Measurements from ENCODE around the gene ACAD10.
"Not testable (repeated sequence)": the region's sequence is repeated elsewhere in the genome, so short reads cannot be mapped to it uniquely, and the experiment has no call there.

ACAD10 gene

DNA sequence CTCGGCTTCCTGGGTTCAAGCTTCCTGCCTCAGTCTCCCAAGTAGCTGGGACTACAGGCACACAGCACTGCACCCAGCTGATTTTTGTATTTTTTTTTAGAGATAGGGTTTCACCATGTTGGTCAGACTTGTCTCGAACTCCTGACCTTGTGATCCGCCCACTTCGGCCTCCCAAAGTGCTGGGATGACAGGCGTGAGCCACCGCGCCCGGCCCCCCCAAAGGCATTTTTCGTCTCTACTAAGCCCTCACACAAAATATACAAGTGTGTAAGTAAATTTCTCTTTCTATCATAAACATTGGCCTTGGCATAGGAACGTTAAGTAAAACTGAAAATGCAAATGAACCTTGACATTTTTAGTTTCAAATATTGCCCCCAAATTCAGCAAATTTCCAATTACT lies 2.1 kb downstream of the ACAD10 start:
- no peak for DNase-seq

DNA sequence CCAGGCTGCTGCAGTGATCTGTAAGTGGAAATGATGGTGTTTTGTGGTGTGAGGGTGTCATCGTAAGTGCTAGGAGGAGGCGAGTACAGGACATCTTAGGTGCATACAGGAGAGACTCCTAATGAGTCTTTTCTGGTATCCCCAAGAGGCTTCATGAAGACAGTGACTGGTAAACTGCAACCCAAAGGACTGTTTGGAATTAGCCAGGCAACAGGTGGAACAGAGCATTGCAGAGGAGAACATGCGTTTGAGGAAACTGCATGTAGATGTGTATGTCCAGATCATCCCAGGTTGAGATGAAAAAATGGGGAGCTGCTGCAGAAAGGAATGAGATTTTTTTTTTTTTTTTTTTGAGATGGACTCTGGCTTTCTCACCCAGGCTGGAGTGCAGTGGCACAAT lies 5.4 kb downstream of the ACAD10 start:
- no peak for DNase-seq

DNA sequence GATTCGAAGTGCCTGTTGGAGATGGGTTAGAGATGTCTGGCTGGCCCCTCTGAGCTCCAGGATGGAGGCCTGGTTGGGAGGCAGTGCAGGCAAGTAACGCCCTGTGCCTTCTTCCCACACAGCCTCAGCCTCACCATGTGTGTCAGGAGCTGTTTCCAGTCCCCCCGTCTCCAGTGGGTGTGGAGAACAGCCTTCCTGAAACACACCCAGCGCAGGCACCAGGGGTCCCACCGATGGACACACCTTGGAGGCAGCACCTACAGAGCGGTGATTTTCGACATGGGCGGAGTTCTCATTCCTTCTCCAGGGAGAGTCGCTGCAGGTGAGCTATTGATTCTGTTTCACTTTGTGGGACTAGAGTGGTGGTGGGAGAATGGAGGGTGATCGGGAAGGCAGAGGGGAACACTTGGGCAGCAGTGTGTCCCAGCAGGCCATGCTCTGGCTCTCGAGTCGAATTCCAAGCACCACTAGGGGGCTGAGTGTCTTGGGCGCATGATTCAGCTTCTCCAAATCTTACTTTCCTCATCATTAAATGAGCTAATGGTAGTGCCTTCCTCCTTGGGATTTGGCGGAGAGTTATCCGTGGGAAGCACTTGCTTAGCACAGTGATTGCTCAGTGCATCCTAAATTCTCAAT lies 6.8 kb downstream of the ACAD10 start:
- no peak for DNase-seq

DNA sequence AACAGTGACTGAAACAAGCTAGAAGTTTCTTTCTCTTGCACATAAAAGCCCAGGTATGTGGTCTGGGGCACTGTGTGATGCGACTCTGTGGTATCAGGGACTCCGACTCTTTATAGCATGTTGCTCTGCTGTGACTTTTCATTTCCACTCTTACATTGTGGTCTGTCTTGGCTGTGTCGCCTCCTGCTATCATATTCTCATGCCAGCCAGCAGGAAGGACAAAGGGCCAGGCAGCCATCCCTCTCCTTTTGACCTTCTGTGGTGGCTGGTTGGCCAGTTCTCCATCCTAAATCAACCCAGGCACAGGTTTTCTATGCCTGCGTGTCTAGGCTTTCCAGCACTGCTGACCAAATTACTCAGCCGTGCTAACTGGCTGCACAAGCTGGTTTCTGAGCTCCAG lies 8.0 kb downstream of the ACAD10 start:
- DNase-seq, result no peak

DNA sequence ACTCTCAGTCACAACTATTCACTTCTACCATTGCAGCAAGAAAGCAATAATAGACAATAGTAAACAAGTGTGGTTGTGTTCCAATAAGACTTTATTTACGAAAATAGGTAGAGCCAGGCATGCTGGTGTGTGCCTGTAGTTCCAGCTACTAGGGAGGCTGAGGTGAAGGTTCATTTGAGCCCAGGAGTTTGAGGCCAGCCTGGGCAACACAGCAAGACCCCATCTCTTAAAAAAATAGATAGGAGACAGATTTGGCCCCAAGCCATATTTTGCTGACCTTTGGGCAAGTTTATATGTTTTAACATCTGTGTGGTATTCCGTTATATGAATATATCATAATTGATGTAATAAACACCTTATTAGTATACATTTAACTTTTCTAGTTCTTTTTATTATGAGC lies 14.1 kb downstream of the ACAD10 start:
- no peak for DNase-seq

DNA sequence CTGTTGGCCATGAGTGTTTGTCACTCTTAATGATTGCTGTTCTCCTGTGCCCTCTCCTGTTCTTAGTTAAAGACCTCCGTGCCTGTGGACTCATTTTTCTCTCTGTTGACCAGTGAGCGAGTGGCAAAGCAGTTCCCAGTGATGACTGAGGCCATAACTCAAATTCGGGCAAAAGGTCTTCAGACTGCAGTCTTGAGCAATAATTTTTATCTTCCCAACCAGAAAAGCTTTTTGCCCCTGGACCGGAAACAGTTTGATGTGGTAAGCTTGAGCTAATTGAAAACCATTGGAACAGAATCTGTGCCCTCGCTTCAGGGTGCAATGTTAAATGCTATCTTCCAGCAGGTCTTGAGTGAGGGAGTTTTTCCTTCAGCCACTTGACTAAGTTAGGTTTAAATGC lies 19.8 kb downstream of the ACAD10 start:
- DNase-seq, result no peak

DNA sequence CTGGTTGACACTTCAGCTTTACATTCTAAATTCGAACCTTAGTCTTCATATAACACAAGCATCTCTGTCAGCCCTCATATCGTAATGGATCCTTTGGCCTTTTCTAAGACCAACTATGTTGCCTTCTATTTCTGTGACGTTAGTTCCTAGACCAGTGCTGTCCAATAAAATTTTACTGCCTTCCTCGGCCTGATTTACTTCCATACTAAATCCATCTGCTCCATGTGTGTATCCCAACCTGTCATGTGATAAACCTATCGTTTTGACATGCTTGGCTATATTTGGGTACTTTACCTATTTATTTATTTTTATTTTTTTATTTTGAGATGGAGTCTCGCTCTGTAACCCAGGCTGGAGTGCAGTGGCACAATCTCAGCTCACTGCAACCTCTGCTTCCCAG lies 20.3 kb downstream of the ACAD10 start:
- DNase-seq, result no peak

DNA sequence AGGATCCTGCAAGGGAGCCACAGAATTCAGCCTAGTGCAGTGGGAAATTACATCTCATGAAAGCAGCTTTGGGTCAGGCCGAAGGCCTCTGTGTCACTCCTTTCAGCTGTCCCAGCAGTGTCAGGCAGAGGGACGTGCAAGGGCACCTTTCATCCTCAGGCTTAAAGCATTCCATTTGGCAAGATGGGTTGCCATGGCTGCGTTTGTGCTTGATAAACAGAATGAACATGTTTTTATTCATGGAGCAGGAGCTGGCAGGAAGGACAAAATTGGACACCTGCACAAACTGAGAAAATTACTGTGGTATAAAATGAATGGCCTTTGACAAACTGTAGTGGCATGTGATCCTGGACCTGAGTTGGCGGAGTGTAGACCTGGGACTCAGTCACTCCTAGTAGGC lies 29.4 kb downstream of the ACAD10 start:
- DNase-seq, result no peak

DNA sequence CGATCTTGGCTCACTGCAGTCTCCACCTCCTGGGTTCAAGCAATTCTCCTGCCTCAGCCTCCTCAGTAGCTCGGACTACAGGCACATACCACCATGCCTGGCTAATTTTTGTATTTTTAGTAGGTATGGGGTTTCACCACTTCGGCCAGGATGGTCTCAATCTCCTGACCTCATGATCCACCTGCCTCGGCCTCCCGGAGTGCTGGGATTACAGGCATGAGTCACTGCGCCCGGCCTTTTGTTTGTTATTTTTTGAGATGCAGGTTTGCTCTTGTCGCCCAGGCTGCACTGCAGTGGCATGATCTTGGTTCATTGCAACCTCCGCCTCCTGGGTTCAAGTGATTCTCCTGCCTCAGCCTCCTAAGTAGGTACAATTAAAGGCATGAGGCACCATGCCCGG lies 33.5 kb downstream of the ACAD10 start:
- not testable (repeated sequence) for DNase-seq

DNA sequence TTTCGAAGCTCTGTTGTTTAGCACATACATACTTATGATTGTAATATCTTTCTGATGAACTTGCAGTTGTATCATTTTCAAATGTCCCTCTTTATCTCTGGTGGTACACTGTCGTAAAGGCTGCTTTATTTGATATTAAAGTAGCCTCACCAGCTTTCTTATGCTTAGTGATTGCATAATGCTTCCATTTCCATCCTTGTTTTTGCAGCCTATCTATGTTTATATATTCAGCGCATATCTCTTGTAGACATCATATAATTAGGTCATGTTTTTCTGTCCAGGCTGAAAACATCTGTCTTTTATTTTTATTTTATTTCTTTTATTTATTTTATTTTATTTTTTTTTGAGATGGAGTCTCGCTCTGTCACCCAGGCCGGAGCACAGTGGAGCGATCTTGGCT lies 34.6 kb downstream of the ACAD10 start:
- DNase-seq, result no peak

DNA sequence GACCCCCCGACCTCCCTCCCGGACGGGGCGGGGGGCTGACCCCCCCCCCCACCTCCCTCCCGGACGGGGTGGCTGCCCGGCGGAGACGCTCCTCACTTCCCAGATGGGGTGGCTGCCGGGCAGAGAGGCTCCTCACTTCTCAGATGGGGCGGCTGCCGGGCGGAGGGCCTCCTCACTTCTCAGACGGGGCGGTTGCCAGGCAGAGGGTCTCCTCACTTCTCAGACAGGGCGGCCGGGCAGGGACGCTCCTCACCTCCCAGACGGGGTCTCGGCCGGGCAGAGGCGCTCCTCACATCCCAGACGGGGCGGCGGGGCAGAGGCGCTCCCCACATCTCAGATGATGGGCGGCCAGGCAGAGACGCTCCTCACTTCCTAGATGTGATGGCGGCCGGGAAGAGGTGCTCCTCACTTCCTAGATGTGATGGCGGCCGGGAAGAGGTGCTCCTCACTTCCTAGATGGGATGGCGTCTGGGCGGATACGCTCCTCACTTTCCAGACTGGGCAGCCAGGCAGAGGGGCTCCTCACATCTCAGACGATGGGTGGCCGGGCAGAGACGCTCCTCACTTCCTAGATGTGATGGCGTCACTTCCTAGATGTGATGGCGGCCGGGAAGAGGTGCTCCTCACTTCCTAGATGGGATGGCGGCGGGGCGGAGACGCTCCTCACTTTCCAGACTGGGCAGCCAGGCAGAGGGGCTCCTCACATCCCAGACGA lies 38.0 kb downstream of the ACAD10 start:
- not testable (repeated sequence) for DNase-seq

DNA sequence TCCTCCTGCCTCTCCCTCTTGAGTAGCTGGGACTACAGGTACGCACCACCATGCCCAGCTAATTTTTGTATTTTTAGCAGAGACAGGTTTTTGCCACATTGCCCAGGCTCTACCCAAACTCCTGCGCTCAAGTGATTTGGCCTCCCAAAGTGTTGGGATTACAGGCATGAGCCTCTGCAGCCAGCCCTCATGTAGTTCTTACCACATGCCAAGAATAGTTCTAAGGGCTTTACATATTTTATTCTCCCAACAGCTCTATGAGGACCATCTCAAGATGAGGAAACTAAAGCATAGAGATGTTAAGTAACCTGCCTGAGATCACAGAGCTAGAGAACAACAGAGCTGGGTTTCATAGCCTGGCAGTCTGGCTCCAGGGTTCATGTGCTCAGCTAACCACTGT lies 42.9 kb downstream of the ACAD10 start:
- DNase-seq, result no peak

DNA sequence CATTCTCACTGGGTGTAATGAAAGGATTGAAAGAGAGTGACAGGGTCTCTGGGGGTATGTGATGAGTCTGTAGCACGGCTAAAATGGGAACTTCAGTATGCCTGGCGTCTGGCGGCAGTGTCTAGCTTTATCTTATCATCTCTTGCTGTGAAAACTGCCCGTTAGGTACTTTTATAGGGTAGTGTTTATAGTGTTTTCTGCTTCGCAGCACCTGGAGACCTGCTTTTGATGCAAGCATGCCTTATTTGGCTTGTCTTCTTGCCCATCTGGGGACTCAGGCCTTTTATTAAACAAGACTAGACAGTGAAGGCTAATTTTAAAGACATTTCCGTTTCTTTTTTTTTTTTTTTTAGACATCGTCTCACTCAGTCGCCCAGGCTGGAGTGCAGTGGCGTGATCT lies 44.6 kb downstream of the ACAD10 start:
- no peak for DNase-seq

DNA sequence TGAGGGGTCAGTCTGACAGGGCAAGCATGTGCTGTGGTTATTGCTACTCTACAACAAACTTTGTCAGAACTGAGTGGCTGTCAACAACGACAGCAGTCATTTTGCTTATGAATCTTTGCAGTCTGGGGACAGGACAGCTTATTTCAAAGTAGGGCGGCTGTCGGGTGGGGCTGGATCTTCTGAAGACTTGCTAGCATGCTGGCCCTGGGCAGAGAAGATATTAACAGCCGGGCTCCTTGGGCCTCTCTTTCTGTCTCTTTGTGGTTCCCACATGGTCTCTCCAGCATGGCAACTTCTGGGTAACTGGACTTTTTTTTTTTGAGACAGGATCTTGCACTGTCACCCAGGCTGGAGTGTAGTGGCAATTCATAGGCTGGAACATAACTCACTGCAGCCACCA lies 46.9 kb downstream of the ACAD10 start:
- no peak for DNase-seq

DNA sequence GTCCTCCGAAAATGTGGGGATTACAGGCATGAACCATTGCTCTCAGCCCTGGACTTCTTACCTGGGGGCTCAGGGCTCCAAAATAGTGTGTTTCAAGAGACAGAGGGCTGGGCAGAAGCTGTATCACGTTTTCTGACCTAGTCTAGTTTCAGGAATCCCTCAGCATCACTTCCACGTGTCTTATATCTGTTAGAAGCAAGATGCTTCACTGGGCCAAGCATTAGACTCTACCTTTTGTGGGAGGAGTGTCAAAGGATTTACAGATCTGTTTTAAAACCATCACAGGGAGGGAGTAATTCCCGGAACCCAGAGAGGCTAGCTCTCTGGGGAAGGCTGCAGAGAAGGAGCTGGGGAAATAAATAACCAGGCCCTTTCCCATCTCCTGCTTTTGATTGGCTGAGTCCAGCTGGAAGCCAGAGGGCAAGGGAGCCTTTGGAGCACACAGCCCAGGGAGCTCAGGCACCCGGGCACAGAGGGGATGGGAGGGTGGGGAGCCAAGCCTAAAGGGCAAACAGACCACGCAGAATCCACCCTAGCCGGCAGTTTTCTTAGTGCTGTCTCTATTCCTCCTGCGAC lies 47.6 kb downstream of the ACAD10 start:
- DNase-seq, result no peak

DNA sequence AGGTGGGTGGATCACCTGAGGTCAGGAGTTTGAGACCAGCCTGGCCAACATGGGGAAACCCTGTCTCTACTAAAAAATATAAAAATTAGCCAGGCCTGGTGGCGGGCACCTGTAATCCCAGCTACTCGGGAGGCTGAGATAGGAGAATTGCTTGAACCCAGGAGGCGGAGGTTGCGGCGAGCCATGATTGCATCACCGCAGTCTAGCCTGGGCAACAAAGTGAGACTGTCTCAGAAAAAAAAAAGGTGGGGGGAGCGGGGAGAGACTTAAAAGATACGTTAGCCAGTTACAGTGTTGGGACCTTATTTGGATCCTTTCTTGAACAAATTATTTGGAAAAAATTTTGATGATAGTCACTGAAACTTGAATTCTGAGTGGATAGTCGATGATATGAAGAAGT lies 53.7 kb downstream of the ACAD10 start:
- not testable (repeated sequence) for DNase-seq

DNA sequence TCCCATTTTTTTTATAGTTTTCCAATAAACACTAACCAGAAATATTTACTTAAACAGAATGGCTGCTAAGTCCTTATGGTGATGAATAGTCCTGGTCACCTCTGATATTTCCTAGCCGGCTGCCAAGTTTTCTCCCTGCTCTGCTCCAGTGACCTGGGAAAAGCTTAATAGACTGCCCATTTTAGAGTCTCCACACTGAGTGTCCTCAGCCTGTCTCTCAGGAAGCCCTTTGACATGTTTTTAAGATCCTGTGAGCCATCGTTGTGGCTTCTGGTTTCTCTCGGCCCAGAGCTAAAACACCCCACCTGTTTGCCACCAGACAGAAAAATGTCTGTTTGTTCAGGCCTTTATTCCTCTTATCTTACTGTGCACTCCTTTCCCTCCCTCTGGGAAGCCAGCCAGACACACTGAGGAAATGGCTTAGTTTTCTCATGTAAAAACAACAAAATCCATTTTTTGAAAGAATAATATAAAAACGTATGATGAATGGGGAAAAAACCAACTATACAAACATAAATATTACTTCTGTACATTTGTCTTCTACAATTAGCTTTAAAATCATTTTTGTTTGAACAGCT lies 55.5 kb downstream of the ACAD10 start:
- DNase-seq, result no peak

DNA sequence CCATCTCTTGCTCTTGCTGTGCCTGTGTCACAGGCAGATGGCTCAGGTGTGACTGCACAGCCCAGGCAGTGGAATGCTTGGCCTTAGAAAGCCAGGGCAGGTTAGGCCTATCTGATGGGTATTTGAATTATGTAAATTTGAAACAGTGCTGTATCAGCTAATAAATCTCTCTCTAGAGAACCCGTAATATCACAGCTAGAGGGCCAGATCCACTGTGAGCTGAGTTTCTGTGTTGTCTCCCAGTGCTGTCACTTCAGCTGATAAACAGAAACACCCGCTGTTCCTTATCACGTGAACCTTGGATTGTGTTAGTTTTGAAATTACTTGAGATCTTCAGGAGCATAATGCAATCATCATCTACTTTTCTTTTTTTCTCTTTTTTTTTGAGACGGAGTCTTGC lies 59.4 kb downstream of the ACAD10 start:
- DNase-seq, result no peak

DNA sequence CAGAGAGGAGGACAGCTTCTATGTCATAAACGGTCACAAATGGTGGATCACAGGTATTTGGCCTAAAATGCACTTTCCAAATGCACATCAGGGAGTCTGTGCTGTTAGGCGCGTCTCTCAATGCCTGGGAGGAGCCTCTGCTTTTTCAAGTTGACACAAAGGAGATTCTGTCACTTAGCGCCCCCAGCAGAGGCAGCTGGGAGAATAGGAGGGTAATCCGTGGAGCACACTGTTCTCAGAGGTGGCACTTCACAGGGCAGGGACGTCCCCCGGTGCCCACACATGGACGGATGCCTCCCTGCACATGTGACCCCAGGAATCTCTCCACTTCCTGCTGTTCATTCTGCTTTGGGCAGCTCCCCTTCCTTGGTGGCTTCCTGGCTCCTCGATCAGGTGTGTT lies 61.5 kb downstream of the ACAD10 start:
- DNase-seq, result no peak

DNA sequence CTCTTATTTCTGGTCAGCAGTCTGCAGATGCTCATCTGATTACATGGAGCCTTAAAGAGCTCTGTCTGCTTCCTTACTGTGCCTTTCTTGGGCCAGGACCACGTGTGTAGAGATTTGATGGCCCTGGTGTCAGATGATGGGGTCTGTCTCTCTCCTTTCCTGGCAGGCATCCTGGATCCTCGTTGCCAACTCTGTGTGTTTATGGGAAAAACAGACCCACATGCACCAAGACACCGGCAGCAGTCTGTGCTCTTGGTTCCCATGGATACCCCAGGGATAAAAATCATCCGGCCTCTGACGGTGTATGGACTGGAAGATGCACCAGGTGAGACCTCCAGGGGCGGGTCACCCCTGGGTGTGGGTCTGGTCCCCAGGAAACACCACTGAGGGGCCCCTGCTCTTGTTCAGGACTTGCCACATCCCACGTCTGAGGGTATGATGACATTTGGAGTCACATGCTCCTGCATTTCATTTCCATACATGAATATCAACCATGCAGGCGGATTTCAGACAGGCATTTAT lies 62.4 kb downstream of the ACAD10 start:
- no peak for DNase-seq

DNA sequence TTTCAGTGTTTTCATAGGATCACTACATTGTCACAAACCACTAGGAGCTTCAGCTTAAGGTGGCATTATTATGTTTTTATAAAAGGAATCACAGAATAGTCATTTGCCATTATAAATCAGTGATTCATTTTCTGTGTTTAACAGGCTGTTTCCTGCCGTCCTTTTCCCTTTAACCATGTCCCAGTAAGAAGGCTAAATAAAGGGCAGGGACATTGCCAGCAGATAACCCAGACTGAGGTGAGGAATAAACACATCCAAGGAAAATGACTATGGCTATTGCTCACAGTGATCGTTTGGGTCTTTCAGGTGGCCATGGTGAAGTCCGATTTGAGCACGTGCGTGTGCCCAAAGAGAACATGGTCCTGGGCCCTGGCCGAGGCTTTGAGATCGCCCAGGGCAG lies 63.0 kb downstream of the ACAD10 start:
- DNase-seq, result no peak

DNA sequence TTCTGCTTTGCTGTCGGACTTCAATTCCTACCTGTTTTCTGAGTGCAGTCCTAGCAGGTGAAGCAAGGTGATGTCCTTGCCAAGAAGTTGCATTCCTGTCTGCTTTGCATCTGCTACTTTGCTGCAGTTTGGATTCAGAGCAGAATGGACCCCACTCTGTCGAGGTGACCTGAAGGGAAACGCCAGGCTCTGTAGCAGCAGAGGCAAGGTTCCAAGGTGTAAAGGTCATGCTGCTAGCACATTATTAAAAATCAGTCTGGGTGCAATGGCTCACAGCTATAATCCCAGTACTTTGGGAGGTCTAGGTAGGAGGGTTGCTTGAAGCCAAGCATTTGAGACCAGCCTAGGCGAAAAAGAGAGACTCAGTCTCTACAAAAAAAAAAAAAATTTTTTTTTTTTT lies 63.5 kb downstream of the ACAD10 start:
- no peak for DNase-seq

DNA sequence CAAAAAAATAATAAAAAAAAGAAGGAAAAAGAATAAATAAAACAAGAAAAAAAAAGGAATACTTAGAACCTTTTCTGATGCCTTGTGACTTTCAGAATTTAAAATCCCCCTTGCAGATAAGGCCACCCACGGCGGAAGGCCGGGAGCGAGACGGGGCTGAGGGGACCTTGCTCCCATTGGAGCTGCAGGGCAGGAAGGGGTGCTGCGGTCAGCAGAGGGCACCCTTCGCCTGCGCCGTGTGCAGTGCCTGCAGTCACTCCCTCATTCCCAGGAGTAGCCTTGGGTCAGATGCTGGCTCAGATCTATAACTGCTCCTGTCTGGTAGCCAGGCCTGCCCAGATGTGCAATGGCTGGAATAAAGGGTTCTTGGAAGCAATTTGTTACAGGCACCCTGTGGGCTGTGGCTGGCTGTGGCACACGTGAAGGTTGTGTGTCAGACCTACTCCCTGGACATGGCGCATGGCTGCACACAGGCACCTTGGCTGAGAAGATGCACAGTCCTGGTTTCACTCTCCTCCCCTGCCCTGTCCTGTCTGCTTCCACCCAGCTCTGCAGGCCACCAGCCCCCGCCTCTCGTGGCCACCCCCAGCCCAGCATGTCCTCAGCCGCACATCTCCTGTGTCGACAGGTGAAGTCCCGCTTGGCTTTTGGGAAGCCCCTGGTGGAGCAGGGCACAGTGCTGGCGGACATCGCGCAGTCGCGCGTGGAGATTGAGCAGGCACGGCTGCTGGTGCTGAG lies 67.5 kb downstream of the ACAD10 start:
- peak; percentile 11 for DNase-seq

Data from NCI-H1436 (cell line).